ENCODE data around the gene TSSC4. TPM values are rescaled to one million over a fixed set of nuclear protein-coding genes. Genes with fewer than 3 reads are reported as not detected.

TSSC4 gene
- total RNA-seq, 1 experiment from 2014 or later, result 47.1 TPM

GRCh38 chr11:2383852-2384804 is 16.4 kb upstream of the TSSC4 start (continued):
- TF ChIP-seq, protein P1, sequence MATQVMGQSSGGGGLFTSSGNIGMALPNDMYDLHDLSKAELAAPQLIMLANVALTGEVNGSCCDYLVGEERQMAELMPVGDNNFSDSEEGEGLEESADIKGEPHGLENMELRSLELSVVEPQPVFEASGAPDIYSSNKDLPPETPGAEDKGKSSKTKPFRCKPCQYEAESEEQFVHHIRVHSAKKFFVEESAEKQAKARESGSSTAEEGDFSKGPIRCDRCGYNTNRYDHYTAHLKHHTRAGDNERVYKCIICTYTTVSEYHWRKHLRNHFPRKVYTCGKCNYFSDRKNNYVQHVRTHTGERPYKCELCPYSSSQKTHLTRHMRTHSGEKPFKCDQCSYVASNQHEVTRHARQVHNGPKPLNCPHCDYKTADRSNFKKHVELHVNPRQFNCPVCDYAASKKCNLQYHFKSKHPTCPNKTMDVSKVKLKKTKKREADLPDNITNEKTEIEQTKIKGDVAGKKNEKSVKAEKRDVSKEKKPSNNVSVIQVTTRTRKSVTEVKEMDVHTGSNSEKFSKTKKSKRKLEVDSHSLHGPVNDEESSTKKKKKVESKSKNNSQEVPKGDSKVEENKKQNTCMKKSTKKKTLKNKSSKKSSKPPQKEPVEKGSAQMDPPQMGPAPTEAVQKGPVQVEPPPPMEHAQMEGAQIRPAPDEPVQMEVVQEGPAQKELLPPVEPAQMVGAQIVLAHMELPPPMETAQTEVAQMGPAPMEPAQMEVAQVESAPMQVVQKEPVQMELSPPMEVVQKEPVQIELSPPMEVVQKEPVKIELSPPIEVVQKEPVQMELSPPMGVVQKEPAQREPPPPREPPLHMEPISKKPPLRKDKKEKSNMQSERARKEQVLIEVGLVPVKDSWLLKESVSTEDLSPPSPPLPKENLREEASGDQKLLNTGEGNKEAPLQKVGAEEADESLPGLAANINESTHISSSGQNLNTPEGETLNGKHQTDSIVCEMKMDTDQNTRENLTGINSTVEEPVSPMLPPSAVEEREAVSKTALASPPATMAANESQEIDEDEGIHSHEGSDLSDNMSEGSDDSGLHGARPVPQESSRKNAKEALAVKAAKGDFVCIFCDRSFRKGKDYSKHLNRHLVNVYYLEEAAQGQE (IDR thresholded peaks at IDR 0.05; ENCODE audit: low read depth), result no peak
- no peak for TF ChIP-seq SIN3A (IDR thresholded peaks at IDR 0.05; ENCODE audit: low read depth)
- no peak for TF ChIP-seq CEBPB (IDR thresholded peaks at IDR 0.05; ENCODE audit: low read depth)
- TF ChIP-seq, protein P2, sequence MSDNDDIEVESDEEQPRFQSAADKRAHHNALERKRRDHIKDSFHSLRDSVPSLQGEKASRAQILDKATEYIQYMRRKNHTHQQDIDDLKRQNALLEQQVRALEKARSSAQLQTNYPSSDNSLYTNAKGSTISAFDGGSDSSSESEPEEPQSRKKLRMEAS (IDR thresholded peaks at IDR 0.05), result no peak
- TF ChIP-seq, protein P3, sequence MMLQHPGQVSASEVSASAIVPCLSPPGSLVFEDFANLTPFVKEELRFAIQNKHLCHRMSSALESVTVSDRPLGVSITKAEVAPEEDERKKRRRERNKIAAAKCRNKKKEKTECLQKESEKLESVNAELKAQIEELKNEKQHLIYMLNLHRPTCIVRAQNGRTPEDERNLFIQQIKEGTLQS (IDR thresholded peaks at IDR 0.05), result no peak
- no peak for TF ChIP-seq RAD21 (IDR thresholded peaks at IDR 0.05; ENCODE audit: low read depth)
- TF ChIP-seq ELF1 (IDR thresholded peaks at IDR 0.05; ENCODE audit: borderline replicate concordance, low read depth), result no peak

Data from HCT116 (cell line).